ENCODE results near the gene RBM19. TPM values are rescaled to one million over a fixed set of nuclear protein-coding genes. Genes with fewer than 3 reads are reported as not detected.

The RBM19 gene
- polyA plus RNA-seq, 2 of the 4 experiments (the other 2 are of a cell fraction), result 16.0 to 18.6 TPM

GRCh38 chr12:113983265-113983664 is 17.1 kb upstream of the RBM19 start:
- no peak for DNase-seq (ENCODE audit: low read depth in 1 of 2, low spot score in 1 of 2)
- TF ChIP-seq POLR2AphosphoS2 (conservative IDR thresholded peaks at IDR 0.05; ENCODE audit: low read length) (no peak), ELK1 (IDR thresholded peaks at IDR 0.05; ENCODE audit: low read depth, low read length) (no peak), ZSCAN20 (CRISPR knock-in tag; IDR thresholded peaks at IDR 0.05) (no peak), SMC3 (IDR thresholded peaks at IDR 0.05) (no peak), EP300 (IDR thresholded peaks at IDR 0.05) (no peak), ZFP36 (IDR thresholded peaks at IDR 0.05; ENCODE audit: borderline replicate concordance, partially characterized antibody) (no peak), NR3C1 (IDR thresholded peaks at IDR 0.05) (no peak), MAZ (IDR thresholded peaks at IDR 0.05; ENCODE audit: borderline replicate concordance, low read depth, low read length) (no peak), GATA3 (IDR thresholded peaks at IDR 0.05; ENCODE audit: borderline replicate concordance) (no peak), RNF2 (IDR thresholded peaks at IDR 0.05; ENCODE audit: borderline replicate concordance, low read depth) (no peak), RAD21 (conservative IDR thresholded peaks at IDR 0.05 in 1 of 2, IDR thresholded peaks at IDR 0.05 in 1 of 2) (no peak), HDAC2 (IDR thresholded peaks at IDR 0.05) (no peak), PHF8 (IDR thresholded peaks at IDR 0.05; ENCODE audit: borderline replicate concordance, low read depth) (no peak), ESRRA (IDR thresholded peaks at IDR 0.05; ENCODE audit: borderline replicate concordance, low read length) (no peak), HMGXB4 (CRISPR knock-in tag; IDR thresholded peaks at IDR 0.05; ENCODE audit: borderline replicate concordance) (no peak), RCOR1 (IDR thresholded peaks at IDR 0.05; ENCODE audit: low read depth, low read length) (no peak), TP53 (CRISPR knock-in tag; IDR thresholded peaks at IDR 0.05) (no peak)
- TF ChIP-seq, protein P1, sequence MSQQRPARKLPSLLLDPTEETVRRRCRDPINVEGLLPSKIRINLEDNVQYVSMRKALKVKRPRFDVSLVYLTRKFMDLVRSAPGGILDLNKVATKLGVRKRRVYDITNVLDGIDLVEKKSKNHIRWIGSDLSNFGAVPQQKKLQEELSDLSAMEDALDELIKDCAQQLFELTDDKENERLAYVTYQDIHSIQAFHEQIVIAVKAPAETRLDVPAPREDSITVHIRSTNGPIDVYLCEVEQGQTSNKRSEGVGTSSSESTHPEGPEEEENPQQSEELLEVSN (IDR thresholded peaks at IDR 0.05; ENCODE audit: borderline replicate concordance, low read depth), result no peak
- TF ChIP-seq, protein P2, sequence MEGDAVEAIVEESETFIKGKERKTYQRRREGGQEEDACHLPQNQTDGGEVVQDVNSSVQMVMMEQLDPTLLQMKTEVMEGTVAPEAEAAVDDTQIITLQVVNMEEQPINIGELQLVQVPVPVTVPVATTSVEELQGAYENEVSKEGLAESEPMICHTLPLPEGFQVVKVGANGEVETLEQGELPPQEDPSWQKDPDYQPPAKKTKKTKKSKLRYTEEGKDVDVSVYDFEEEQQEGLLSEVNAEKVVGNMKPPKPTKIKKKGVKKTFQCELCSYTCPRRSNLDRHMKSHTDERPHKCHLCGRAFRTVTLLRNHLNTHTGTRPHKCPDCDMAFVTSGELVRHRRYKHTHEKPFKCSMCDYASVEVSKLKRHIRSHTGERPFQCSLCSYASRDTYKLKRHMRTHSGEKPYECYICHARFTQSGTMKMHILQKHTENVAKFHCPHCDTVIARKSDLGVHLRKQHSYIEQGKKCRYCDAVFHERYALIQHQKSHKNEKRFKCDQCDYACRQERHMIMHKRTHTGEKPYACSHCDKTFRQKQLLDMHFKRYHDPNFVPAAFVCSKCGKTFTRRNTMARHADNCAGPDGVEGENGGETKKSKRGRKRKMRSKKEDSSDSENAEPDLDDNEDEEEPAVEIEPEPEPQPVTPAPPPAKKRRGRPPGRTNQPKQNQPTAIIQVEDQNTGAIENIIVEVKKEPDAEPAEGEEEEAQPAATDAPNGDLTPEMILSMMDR (IDR thresholded peaks at IDR 0.05), result no peak
- TF ChIP-seq, protein P3, sequence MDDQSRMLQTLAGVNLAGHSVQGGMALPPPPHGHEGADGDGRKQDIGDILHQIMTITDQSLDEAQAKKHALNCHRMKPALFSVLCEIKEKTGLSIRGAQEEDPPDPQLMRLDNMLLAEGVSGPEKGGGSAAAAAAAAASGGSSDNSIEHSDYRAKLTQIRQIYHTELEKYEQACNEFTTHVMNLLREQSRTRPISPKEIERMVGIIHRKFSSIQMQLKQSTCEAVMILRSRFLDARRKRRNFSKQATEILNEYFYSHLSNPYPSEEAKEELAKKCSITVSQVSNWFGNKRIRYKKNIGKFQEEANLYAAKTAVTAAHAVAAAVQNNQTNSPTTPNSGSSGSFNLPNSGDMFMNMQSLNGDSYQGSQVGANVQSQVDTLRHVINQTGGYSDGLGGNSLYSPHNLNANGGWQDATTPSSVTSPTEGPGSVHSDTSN (IDR thresholded peaks at IDR 0.05), result no peak
- Histone ChIP-seq H3K27ac (no peak overlapping the region), H3K4me3 (no peak overlapping the region), H3K9me3 (no peaks in the 10 kb centered on the region), H3K4me1 (no peaks in the 10 kb centered on the region), H3K4me2 (no peak overlapping the region)
- FAIRE-seq, result no peak
- ChIA-PET POLR2A (no interaction called here), CTCF (interaction anchor here (0.7 to 4.3 kb wide), 7 partner anchors 13 to 1770 kb away, joined by 3 to 38 read pairs (median 4); no protein-coding TSS in a partner anchor)
- no peak for ATAC-seq
- WGBS (ENCODE audit: missing lambda C conversion rate), result 2% methylated on average over 2 of the region's 2 CpGs

DNA sequence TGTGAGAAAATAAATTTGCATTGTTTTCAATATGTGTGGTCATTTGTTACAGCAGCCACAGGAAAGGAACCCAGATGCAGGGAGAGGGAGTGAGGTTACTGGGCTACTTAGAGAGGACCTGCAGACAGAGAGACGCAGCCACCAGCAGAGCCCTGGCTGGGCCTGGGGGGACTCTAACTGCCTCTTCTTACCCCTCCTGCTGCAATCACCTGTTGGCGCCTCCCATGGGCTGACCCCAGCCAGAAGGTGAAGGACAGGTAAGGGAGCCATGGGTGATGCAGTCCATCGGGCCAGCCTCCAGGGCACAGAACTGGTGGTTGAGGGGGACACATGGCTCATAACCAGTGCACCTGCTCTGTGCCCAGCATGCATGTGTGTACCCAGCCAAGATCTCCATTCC is 15.8 kb upstream of the RBM19 start:
- WGBS (ENCODE audit: missing lambda C conversion rate), result 47% methylated on average over 3 of the region's 3 CpGs
- TF ChIP-seq, protein P1 (IDR thresholded peaks at IDR 0.05; ENCODE audit: borderline replicate concordance, low read depth), result no peak
- TF ChIP-seq EP300 (IDR thresholded peaks at IDR 0.05) (no peak), USF2 (IDR thresholded peaks at IDR 0.05) (no peak), POLR2A (IDR thresholded peaks at IDR 0.05; ENCODE audit: low read length) (no peak), JUNB (IDR thresholded peaks at IDR 0.05) (no peak), CBX2 (IDR thresholded peaks at IDR 0.05; ENCODE audit: borderline replicate concordance, low read depth) (no peak), SREBF2 (IDR thresholded peaks at IDR 0.05) (no peak), POLR2AphosphoS2 (conservative IDR thresholded peaks at IDR 0.05; ENCODE audit: low read length) (no peak), MYC (IDR thresholded peaks at IDR 0.05; ENCODE audit: borderline replicate concordance, low read length) (no peak), ELK1 (IDR thresholded peaks at IDR 0.05; ENCODE audit: low read depth, low read length) (no peak)
- TF ChIP-seq, protein P4, sequence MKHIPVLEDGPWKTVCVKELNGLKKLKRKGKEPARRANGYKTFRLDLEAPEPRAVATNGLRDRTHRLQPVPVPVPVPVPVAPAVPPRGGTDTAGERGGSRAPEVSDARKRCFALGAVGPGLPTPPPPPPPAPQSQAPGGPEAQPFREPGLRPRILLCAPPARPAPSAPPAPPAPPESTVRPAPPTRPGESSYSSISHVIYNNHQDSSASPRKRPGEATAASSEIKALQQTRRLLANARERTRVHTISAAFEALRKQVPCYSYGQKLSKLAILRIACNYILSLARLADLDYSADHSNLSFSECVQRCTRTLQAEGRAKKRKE (CRISPR knock-in tag; IDR thresholded peaks at IDR 0.05; ENCODE audit: low read depth), result no peak
- ATAC-seq (no peak), FAIRE-seq (no peak), DNase-seq (ENCODE audit: low read depth in 1 of 2, low spot score in 1 of 2) (no peak)
- Histone ChIP-seq H3K4me1 (no peaks in the 10 kb centered on the region), H3K4me3 (no peak overlapping the region), H3K9me3 (no peaks in the 10 kb centered on the region), H3K27ac (no peak overlapping the region), H3K4me2 (no peak overlapping the region)
- POLR2A ChIA-PET, result no interaction called here
- CTCF ChIA-PET, result interaction anchor here (0.6 to 4.3 kb wide), 8 partner anchors 14 to 1936 kb away, joined by 3 to 40 read pairs (median 20); partner anchors contain the start of gene RBM19

Measured in A549 (cell line).